PC-9 (cell line): Measurements from ENCODE around the gene MMP21. TPM values are rescaled to one million over a fixed set of nuclear protein-coding genes. Genes with fewer than 3 reads are reported as not detected.

Source experiments
- BruUV-seq: library from RNA; stranded (reverse); fragments of 400-500 nt; replicated peaks from 2 replicates; lab custom pipeline; 2021; lab: Mats Ljungman, UMichigan
- CTCF ChIA-PET: fragments of 300-600 bp; sonication (Branson Sonifier 250); formaldehyde crosslinking; loops from one replicate; lab custom pipeline; 2022; ENCODE audit warnings: antibody characterized with exemption; lab: Charles Lee
- POLR2A ChIA-PET: fragments of 300-600 bp; sonication (Branson Sonifier 250); formaldehyde crosslinking; loops from one replicate; lab custom pipeline; 2022; ENCODE audit warnings: antibody characterized with exemption; ENCODE audit not compliant: unreplicated experiment; lab: Charles Lee
- DNase-seq, 2 experiments: peaks; one replicate each; pipeline versions ENCODE4 v3.0.0 to v3.0.0-alpha.2; 2015 to 2022; ENCODE audit warnings: mixed read lengths in 1 of 2
- H2AFZ ChIP-seq: fragments of 200-600 bp; sonication (generic); 2 replicates; pipeline ENCODE4 v1.8.1; 2017; ENCODE audit warnings: antibody characterized with exemption
- H3F3A ChIP-seq: fragments of 200-600 bp; sonication (generic); 2 replicates; pipeline ENCODE4 v1.8.1; 2017; ENCODE audit warnings: antibody characterized with exemption, mild to moderate bottlenecking, low read depth; ENCODE audit not compliant: insufficient read depth
- H3K27ac ChIP-seq: fragments of 200-600 bp; sonication (generic); 2 replicates; pipeline ENCODE4 v1.6.1; 2016; ENCODE audit warnings: mixed run types
- H3K27me3 ChIP-seq: fragments of 200-600 bp; sonication (generic); 2 replicates; pipeline ENCODE4 v1.6.1; 2016; ENCODE audit warnings: low read depth, mixed run types; ENCODE audit not compliant: insufficient read depth
- H3K36me3 ChIP-seq: fragments of 200-600 bp; sonication (generic); 2 replicates; pipeline ENCODE4 v1.6.1; 2016; ENCODE audit warnings: low read depth, mixed run types
- H3K4me1 ChIP-seq: fragments of 200-600 bp; sonication (generic); replicated peaks from 2 replicates; pipeline ENCODE4 v1.6.1; 2016; ENCODE audit warnings: mixed run types; ENCODE audit not compliant: insufficient read depth
- H3K4me2 ChIP-seq: fragments of 200-600 bp; sonication (generic); 2 replicates; pipeline ENCODE4 v1.6.1; 2017; ENCODE audit warnings: mixed run types
- H3K4me3 ChIP-seq: fragments of 200-600 bp; sonication (generic); 2 replicates; pipeline ENCODE4 v1.6.1; 2016; ENCODE audit warnings: mixed run types
- H3K79me2 ChIP-seq: fragments of 200-600 bp; sonication (generic); 2 replicates; pipeline ENCODE4 v1.6.1; 2017; ENCODE audit warnings: low read depth, mixed run types
- H3K9me2 ChIP-seq: fragments of 200-600 bp; sonication (generic); 2 replicates; pipeline ENCODE4 v1.8.1; 2017; ENCODE audit warnings: mild to moderate bottlenecking; ENCODE audit not compliant: insufficient read depth
- H3K9me3 ChIP-seq: fragments of 200-600 bp; sonication (generic); 2 replicates; pipeline ENCODE4 v1.8.1; 2016; ENCODE audit warnings: low read depth; ENCODE audit not compliant: insufficient read depth
- H4K20me1 ChIP-seq: fragments of 200-600 bp; sonication (generic); 2 replicates; pipeline ENCODE4 v1.8.1; 2017; ENCODE audit not compliant: insufficient read depth
- CTCF ChIP-seq: fragments of 200-600 bp; sonication (generic); conservative IDR thresholded peaks from 2 replicates; pipeline ENCODE4 v1.6.1; 2017; ENCODE audit warnings: mixed run types, antibody characterized with exemption, mild to moderate bottlenecking, moderate library complexity
- EZH2 ChIP-seq: fragments of 200-600 bp; sonication (generic); IDR thresholded peaks from 2 replicates; pipeline ENCODE4 v1.8.0; 2017; ENCODE audit warnings: antibody characterized with exemption, low read depth
- intact Hi-C: fragments of 100-400 bp; cut with micrococcal nuclease; formaldehyde crosslinking; loops from one replicate; pipeline ENCODE4 v1.10.0; 2022; ENCODE audit not compliant: unreplicated experiment
- total RNA-seq: library from RNA; stranded (reverse); gene quantifications from 2 replicates; pipeline ENCODE4 v1.2.3, GENCODE V29; 2021

The MMP21 gene
- total RNA-seq, 1 experiment from 2014 or later, result not detected

DNA sequence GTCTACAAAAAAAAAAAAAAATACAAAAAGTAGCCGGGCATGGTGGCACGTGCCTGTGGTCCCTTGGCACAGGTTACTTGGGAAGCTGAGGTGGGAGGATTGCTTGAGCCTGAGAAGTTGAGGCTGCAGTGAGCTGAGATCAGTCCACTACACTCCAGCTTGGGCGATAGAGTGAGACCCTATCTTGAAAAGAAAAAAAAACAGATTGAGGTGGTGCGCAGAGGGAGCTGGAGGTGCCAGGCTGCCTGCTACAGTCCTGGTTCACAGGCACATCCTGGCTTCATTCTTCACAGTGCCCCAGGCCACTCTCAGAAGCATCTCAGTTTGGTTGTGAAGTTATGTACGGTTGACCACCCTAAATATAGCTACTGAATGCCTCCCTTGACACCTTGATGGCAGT lies 4.8 kb downstream of the MMP21 start:
- no peaks in the 10 kb centered on the region for H3K79me2 ChIP-seq
- no peaks in the 10 kb centered on the region for H3K9me2 ChIP-seq
- H3K4me3 ChIP-seq, result no peak overlapping the region
- no peaks in the 10 kb centered on the region for H3K9me3 ChIP-seq
- ChIA-PET POLR2A (interaction anchor here (0.6 kb wide), 2 partner anchors 108 to 113 kb away, joined by 6 read pairs; no protein-coding TSS in a partner anchor), CTCF (no interaction called here)
- DNase-seq, result no peak
- no peaks in the 10 kb centered on the region for H4K20me1 ChIP-seq
- BruUV-seq, result no TSS peak
- intact Hi-C loops, result no loop called here
- H3K4me1 ChIP-seq, result no peaks in the 10 kb centered on the region
- TF ChIP-seq EZH2, result no peak
- no peaks in the 10 kb centered on the region for H3K36me3 ChIP-seq
- H3K4me2 ChIP-seq, result no peak overlapping the region
- no peaks in the 10 kb centered on the region for H3F3A ChIP-seq
- H3K27me3 ChIP-seq, result no peaks in the 10 kb centered on the region
- no peak overlapping the region for H2AFZ ChIP-seq
- no peak overlapping the region for H3K27ac ChIP-seq

GRCh38 chr10:125769175-125769574 lies 6.4 kb downstream of the MMP21 start:
- no peaks in the 10 kb centered on the region for H3K9me2 ChIP-seq
- H3K27me3 ChIP-seq, result no peaks in the 10 kb centered on the region
- POLR2A ChIA-PET, result no interaction called here
- no peaks in the 10 kb centered on the region for H3K9me3 ChIP-seq
- H3K36me3 ChIP-seq, result no peaks in the 10 kb centered on the region
- no peaks in the 10 kb centered on the region for H3K4me1 ChIP-seq
- H4K20me1 ChIP-seq, result no peaks in the 10 kb centered on the region
- H3K27ac ChIP-seq, result no peak overlapping the region
- H3K4me2 ChIP-seq, result no peak overlapping the region
- H3K79me2 ChIP-seq, result no peaks in the 10 kb centered on the region
- H3K4me3 ChIP-seq, result no peak overlapping the region
- BruUV-seq, result no TSS peak
- H2AFZ ChIP-seq, result no peak overlapping the region
- DNase-seq, result no peak
- TF ChIP-seq CTCF (no peak), EZH2 (no peak)
- intact Hi-C loops, result no loop called here
- H3F3A ChIP-seq, result no peaks in the 10 kb centered on the region
- CTCF ChIA-PET, result no interaction called here

DNA sequence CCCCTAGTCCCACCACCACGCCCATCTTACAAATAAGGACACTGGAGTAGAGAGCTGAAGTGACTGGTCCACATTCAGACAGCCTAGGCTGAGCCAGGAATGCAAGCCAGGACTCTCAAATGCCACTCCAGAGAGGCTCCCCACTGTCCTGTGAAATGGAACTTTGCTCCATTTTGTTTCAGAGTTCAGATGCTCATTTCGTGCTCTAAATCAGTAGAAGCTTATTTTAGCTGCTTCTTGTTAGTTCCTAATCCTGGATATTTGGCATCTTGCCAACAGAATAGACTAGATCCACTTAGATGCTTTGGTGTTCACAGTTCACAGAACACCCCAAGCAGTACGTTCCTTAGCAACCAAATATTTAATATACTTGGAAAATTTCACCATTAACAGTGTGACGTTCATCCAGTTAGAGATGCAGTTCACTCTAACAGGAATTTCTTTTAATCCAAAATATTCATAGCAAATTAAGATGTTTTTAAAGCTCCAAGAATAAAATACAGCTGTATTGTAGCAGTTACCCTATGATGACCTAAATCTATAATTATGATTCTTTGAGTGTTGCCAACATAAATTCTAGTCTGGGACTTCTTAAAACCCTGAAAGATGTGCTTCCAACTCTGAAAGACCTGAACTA lies 7.3 kb downstream of the MMP21 start:
- BruUV-seq, result no TSS peak
- no peaks in the 10 kb centered on the region for H3K36me3 ChIP-seq
- POLR2A ChIA-PET, result interaction anchor here (0.6 kb wide), 1 partner anchor 851 kb away, joined by 3 read pairs; no protein-coding TSS in a partner anchor
- H3F3A ChIP-seq, result no peaks in the 10 kb centered on the region
- TF ChIP-seq CTCF, result no peak
- no peak for TF ChIP-seq EZH2
- no peak overlapping the region for H3K4me2 ChIP-seq
- H4K20me1 ChIP-seq, result no peaks in the 10 kb centered on the region
- DNase-seq, result no peak
- no peaks in the 10 kb centered on the region for H3K27me3 ChIP-seq
- H3K4me1 ChIP-seq, result no peaks in the 10 kb centered on the region
- H3K4me3 ChIP-seq, result no peak overlapping the region
- intact Hi-C loops, result no loop called here
- no peak overlapping the region for H2AFZ ChIP-seq
- H3K9me2 ChIP-seq, result no peaks in the 10 kb centered on the region
- H3K79me2 ChIP-seq, result no peaks in the 10 kb centered on the region
- H3K9me3 ChIP-seq, result no peaks in the 10 kb centered on the region
- H3K27ac ChIP-seq, result no peak overlapping the region
- CTCF ChIA-PET, result no interaction called here
